Measurements from ENCODE around the gene ARL2.

GRCh38 chr11:64967375-64967774, 46.6 kb upstream of the ARL2 start:
- no peak for TF ChIP-seq CTCF (IDR thresholded peaks at IDR 0.05; ENCODE audit: low read depth, low read length, poor library complexity, severe bottlenecking)
- no peak for TF ChIP-seq EZH2phosphoT487 (IDR thresholded peaks at IDR 0.05; ENCODE audit: borderline replicate concordance, low read length)
